Measurements from ENCODE around the gene SLC35F3.

The SLC35F3 gene

GRCh38 chr1:234090212-234091064 lies 186.0 kb downstream of the SLC35F3 start:
- H3K4me3 ChIP-seq (ENCODE audit: low read depth, low read length): no peak overlapping the region
- DNase-seq (ENCODE audit: low read depth): no peak
- TF ChIP-seq, protein P1, sequence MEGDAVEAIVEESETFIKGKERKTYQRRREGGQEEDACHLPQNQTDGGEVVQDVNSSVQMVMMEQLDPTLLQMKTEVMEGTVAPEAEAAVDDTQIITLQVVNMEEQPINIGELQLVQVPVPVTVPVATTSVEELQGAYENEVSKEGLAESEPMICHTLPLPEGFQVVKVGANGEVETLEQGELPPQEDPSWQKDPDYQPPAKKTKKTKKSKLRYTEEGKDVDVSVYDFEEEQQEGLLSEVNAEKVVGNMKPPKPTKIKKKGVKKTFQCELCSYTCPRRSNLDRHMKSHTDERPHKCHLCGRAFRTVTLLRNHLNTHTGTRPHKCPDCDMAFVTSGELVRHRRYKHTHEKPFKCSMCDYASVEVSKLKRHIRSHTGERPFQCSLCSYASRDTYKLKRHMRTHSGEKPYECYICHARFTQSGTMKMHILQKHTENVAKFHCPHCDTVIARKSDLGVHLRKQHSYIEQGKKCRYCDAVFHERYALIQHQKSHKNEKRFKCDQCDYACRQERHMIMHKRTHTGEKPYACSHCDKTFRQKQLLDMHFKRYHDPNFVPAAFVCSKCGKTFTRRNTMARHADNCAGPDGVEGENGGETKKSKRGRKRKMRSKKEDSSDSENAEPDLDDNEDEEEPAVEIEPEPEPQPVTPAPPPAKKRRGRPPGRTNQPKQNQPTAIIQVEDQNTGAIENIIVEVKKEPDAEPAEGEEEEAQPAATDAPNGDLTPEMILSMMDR (IDR thresholded peaks at IDR 0.05; ENCODE audit: control insufficient read depth, extremely low read depth, insufficient read depth): no peak

GRCh38 chr1:234091065-234091401 lies 186.6 kb downstream of the SLC35F3 start:
- DNase-seq (ENCODE audit: low read depth): no peak

GRCh38 chr1:234091876-234092275 lies 187.4 kb downstream of the SLC35F3 start:
- TF ChIP-seq, protein P1 (IDR thresholded peaks at IDR 0.05; ENCODE audit: control insufficient read depth, extremely low read depth, insufficient read depth): no peak
- no peak overlapping the region for H3K4me3 ChIP-seq (ENCODE audit: low read depth, low read length)
- no peak for DNase-seq (ENCODE audit: low read depth)

More at GRCh38 chr1:234091065-234091401, 186.6 kb downstream of the SLC35F3 start:
- TF ChIP-seq, protein P1 (IDR thresholded peaks at IDR 0.05; ENCODE audit: control insufficient read depth, extremely low read depth, insufficient read depth): no peak
- no peak overlapping the region for H3K4me3 ChIP-seq (ENCODE audit: low read depth, low read length)

GRCh38 chr1:234093107-234093506 lies 188.6 kb downstream of the SLC35F3 start:
- TF ChIP-seq, protein P1 (IDR thresholded peaks at IDR 0.05; ENCODE audit: control insufficient read depth, extremely low read depth, insufficient read depth): no peak
- no peak overlapping the region for H3K4me3 ChIP-seq (ENCODE audit: low read depth, low read length)
- peak; percentile 27 for DNase-seq (ENCODE audit: low read depth)

GRCh38 chr1:234093741-234094140 lies 189.3 kb downstream of the SLC35F3 start:
- TF ChIP-seq, protein P1 (IDR thresholded peaks at IDR 0.05; ENCODE audit: control insufficient read depth, extremely low read depth, insufficient read depth): no peak
- no peak overlapping the region for H3K4me3 ChIP-seq (ENCODE audit: low read depth, low read length)
- no peak for DNase-seq (ENCODE audit: low read depth)

GRCh38 chr1:234094172-234094571 lies 189.7 kb downstream of the SLC35F3 start:
- H3K4me3 ChIP-seq (ENCODE audit: low read depth, low read length): no peak overlapping the region
- TF ChIP-seq, protein P1 (IDR thresholded peaks at IDR 0.05; ENCODE audit: control insufficient read depth, extremely low read depth, insufficient read depth): no peak
- DNase-seq (ENCODE audit: low read depth): no peak

Measured in LNCaP clone FGC (cell line).